IMR-90 (cell line): ENCODE results near the gene DLG5. TPM values are rescaled to one million over a fixed set of nuclear protein-coding genes. Genes with fewer than 3 reads are reported as not detected.

Source experiments
- ATAC-seq: fragments of 200-7000 bp; cut with Tn5 transposase; 2 replicates; pipeline ENCODE4 v1.9.1; 2020; ENCODE audit warnings: low read depth, mild to moderate bottlenecking, moderate library complexity
- BruUV-seq: library from RNA; stranded (reverse); fragments of 400-500 nt; replicated peaks from 2 replicates; lab custom pipeline; 2021; lab: Mats Ljungman, UMichigan
- CTCF ChIA-PET: fragments of 300-600 bp; formaldehyde crosslinking; extraction: SDS; loops from one replicate; lab custom pipeline; 2021; ENCODE audit warnings: antibody characterized with exemption; lab: Yijun Ruan, JAX
- POLR2A ChIA-PET: fragments of 300-600 bp; sonication (Branson Sonifier 250); formaldehyde crosslinking; loops from one replicate; lab custom pipeline; 2022; ENCODE audit warnings: antibody characterized with exemption; ENCODE audit not compliant: unreplicated experiment; lab: Charles Lee
- DNase-seq: peaks from one replicate; pipeline ENCODE4 v3.0.0; 2013
- H2AFZ ChIP-seq: replicated peaks from 2 replicates; pipeline ENCODE3; 2013; ENCODE audit warnings: low read length, mild to moderate bottlenecking; ENCODE audit not compliant: poor library complexity
- H2AK5ac ChIP-seq: 2 replicates; pipeline ENCODE4 v1.6.1; 2013; ENCODE audit warnings: low read depth, low read length, inconsistent platforms
- H2AK9ac ChIP-seq: replicated peaks from 2 replicates; pipeline ENCODE3; 2013; ENCODE audit warnings: mild to moderate bottlenecking, low read depth, low read length, moderate library complexity; ENCODE audit not compliant: poor library complexity
- H2BK120ac ChIP-seq: 2 replicates; pipeline ENCODE4 v1.6.1; 2013; ENCODE audit warnings: low read depth, low read length, inconsistent platforms
- H2BK15ac ChIP-seq: 3 replicates; pipeline ENCODE4 v1.6.1; 2013; ENCODE audit warnings: low read depth, low read length, inconsistent platforms
- H2BK20ac ChIP-seq: 2 replicates; pipeline ENCODE4 v1.6.1; 2013; ENCODE audit warnings: low read depth, mild to moderate bottlenecking, inconsistent platforms, low read length, moderate library complexity
- H2BK5ac ChIP-seq: 2 replicates; pipeline ENCODE4 v1.6.1; 2013; ENCODE audit warnings: mild to moderate bottlenecking, low read depth, low read length, inconsistent platforms; ENCODE audit not compliant: poor library complexity, severe bottlenecking
- H3K14ac ChIP-seq: replicated peaks from 2 replicates; pipeline ENCODE4 v1.6.1; 2013; ENCODE audit warnings: low read depth, low read length, inconsistent platforms
- H3K18ac ChIP-seq: 2 replicates; pipeline ENCODE4 v1.6.1; 2013; ENCODE audit warnings: low read depth, low read length, control low read depth
- H3K23ac ChIP-seq: 2 replicates; pipeline ENCODE4 v1.6.1; 2013; ENCODE audit warnings: low read depth, low read length, inconsistent platforms
- H3K27ac ChIP-seq: 2 replicates; pipeline ENCODE4 v1.5.1; 2013; ENCODE audit warnings: mild to moderate bottlenecking, control low read depth, low read length; ENCODE audit not compliant: insufficient read depth
- H3K27me3 ChIP-seq: 2 replicates; pipeline ENCODE4 v1.6.1; 2013; ENCODE audit warnings: low read length; ENCODE audit not compliant: control insufficient read depth, insufficient read depth
- H3K36me3 ChIP-seq: 2 replicates; pipeline ENCODE4 v1.6.1; 2013; ENCODE audit warnings: low read length, mixed read lengths; ENCODE audit not compliant: control insufficient read depth, insufficient read depth
- H3K4ac ChIP-seq: 2 replicates; pipeline ENCODE4 v1.6.1; 2013; ENCODE audit warnings: low read depth, low read length, inconsistent platforms
- H3K4me1 ChIP-seq: 2 replicates; pipeline ENCODE4 v1.6.1; 2013; ENCODE audit warnings: low read length, mixed read lengths; ENCODE audit not compliant: control insufficient read depth, insufficient read depth
- H3K4me2 ChIP-seq: 2 replicates; pipeline ENCODE4 v1.6.1; 2013; ENCODE audit warnings: low read depth, mild to moderate bottlenecking, control low read depth, low read length, moderate library complexity
- H3K4me3 ChIP-seq: 2 replicates; pipeline ENCODE4 v1.5.1; 2013; ENCODE audit warnings: low read depth, mild to moderate bottlenecking, control low read depth, low read length, moderate library complexity; ENCODE audit not compliant: insufficient read depth
- H3K56ac ChIP-seq: 2 replicates; pipeline ENCODE4 v1.6.1; 2013; ENCODE audit warnings: low read length, inconsistent platforms; ENCODE audit not compliant: insufficient read depth; ENCODE audit errors: extremely low read depth
- H3K79me1 ChIP-seq, 2 experiments: 2 replicates each; pipeline ENCODE4 v1.6.1; 2013; ENCODE audit warnings: low read length in 2 of 2, inconsistent platforms in 1 of 2, low read depth in 1 of 2
- H3K9ac ChIP-seq: 2 replicates; pipeline ENCODE4 v1.6.1; 2013; ENCODE audit warnings: low read depth, low read length, control low read depth
- H3K9me1 ChIP-seq: 2 replicates; pipeline ENCODE4 v1.6.1; 2013; ENCODE audit warnings: low read length, inconsistent platforms; ENCODE audit not compliant: insufficient read depth
- H3K9me3 ChIP-seq: 2 replicates; pipeline ENCODE4 v1.6.1; 2013; ENCODE audit warnings: low read length; ENCODE audit not compliant: control insufficient read depth, insufficient read depth
- H4K20me1 ChIP-seq: 2 replicates; pipeline ENCODE4 v1.6.1; 2013; ENCODE audit warnings: low read length, inconsistent platforms; ENCODE audit not compliant: insufficient read depth
- H4K5ac ChIP-seq: 2 replicates; pipeline ENCODE4 v1.6.1; 2013; ENCODE audit warnings: mild to moderate bottlenecking, low read depth, low read length, control low read depth
- H4K8ac ChIP-seq, 2 experiments: 2 replicates each; pipeline ENCODE4 v1.6.1; 2013; ENCODE audit warnings: low read depth in 2 of 2, low read length in 2 of 2, control low read depth in 1 of 2, inconsistent platforms in 1 of 2
- H4K91ac ChIP-seq: 2 replicates; pipeline ENCODE4 v1.6.1; 2013; ENCODE audit warnings: low read depth, low read length, inconsistent platforms; ENCODE audit not compliant: insufficient read depth
- BHLHE40 ChIP-seq: fragments of 150-350 bp; IDR thresholded peaks from 2 replicates; pipeline ENCODE4 v1.6.1; 2016; ENCODE audit warnings: mild to moderate bottlenecking, low read depth, low read length
- CEBPB ChIP-seq: IDR thresholded peaks from 2 replicates; pipeline ENCODE4 v1.6.1; 2012; ENCODE audit warnings: low read depth, low read length, improper control_type of control experiment
- FOS ChIP-seq: fragments of 150-350 bp; IDR thresholded peaks from 2 replicates; pipeline ENCODE4 v1.6.1; 2016; ENCODE audit warnings: low read depth, low read length
- MXI1 ChIP-seq: IDR thresholded peaks from 2 replicates; pipeline ENCODE4 v1.6.1; 2012; ENCODE audit warnings: low read depth, mild to moderate bottlenecking, low read length, moderate library complexity, borderline replicate concordance
- NFE2L2 ChIP-seq: fragments of 150-350 bp; IDR thresholded peaks from 2 replicates; pipeline ENCODE4 v1.6.1; 2016; ENCODE audit warnings: low read depth, mild to moderate bottlenecking, low read length
- WGBS, 2 experiments: methylation state at CpG; one replicate each; pipeline versions ENCODE4 v1.1.5 to v1.1.7; 2013; ENCODE audit warnings: missing lambda C conversion rate in 2 of 2; ENCODE audit not compliant: insufficient read length in 1 of 2; ENCODE audit errors: extremely low coverage in 2 of 2; 5-methylcytosine and 5-hydroxymethylcytosine counted together
- dilution Hi-C: fragments of 300-500 bp; cut with HindIII; formaldehyde crosslinking; loops from one replicate; pipeline ENCODE4 v1.14.3; 2018; ENCODE audit warnings: low sequenced_read_pairs; ENCODE audit not compliant: unreplicated experiment
- in situ Hi-C: fragments of 300-500 bp; cut with MboI; formaldehyde crosslinking; loops from 3 replicates; pipeline ENCODE4 v1.14.3; 2019; ENCODE audit warnings: low sequenced_read_pairs, inconsistent platforms, mixed read lengths
- intact Hi-C: fragments of 100-400 bp; cut with micrococcal nuclease; formaldehyde crosslinking; loops from 2 replicates; pipeline ENCODE4 v1.10.0; 2022
- polyA plus RNA-seq, 3 experiments: library from polyadenylated mRNA; depleted of rRNA; stranded (reverse); fragments of >200 nt; gene quantifications; 2 replicates each; pipeline ENCODE4 v1.2.3, GENCODE V29; 2012; ENCODE audit warnings: low replicate concordance in 1 of 3
- total RNA-seq: library from RNA; depleted of rRNA; stranded (reverse); fragments of >200 nt; gene quantifications from 2 replicates; pipeline ENCODE4 v1.2.3, GENCODE V29; 2012
- TF ChIP-seq, protein P1 (sequence below): conservative IDR thresholded peaks from 2 replicates; pipeline ENCODE4 v1.5.1; 2012; ENCODE audit warnings: mild to moderate bottlenecking, low read depth, low read length, improper control_type of control experiment
- TF ChIP-seq, protein P2 (sequence below): fragments of 150-350 bp; IDR thresholded peaks from 2 replicates; pipeline ENCODE4 v1.6.1; 2016; ENCODE audit warnings: low read depth, mild to moderate bottlenecking, low read length, moderate library complexity, borderline replicate concordance

DLG5 gene
- total and polyA plus RNA-seq, 2 of the 4 experiments (the other 2 are of a cell fraction) = 12.7 to 28.7 TPM

DNA sequence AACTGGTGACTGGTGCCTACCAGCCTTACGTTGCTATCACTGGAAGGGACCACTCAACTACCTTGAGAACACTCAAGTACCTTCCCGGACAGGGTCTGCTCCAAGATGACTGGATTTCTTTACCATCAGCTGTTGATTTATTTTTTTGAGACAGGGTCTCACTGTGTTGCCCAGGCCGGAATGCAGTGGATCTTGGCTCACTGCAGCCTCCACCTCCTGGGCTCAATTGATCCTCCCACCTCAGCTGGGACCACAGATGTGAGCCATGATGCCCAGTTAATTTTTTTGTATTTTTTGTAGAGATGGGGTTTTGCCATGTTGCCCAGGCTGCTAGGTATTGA is 45.2 kb upstream of the DLG5 start:
- ChIA-PET POLR2A (no interaction called here), CTCF (no interaction called here)
- peak overlapping the region; percentile 99 for H2BK20ac ChIP-seq
- H3K4me3 ChIP-seq = no peak overlapping the region
- peak overlapping the region; percentile 90 for H2AK9ac ChIP-seq
- 76% methylated on average over 3 of the region's 3 CpGs; no CpG with 5 or more reads in 1 of the 2 experiments for WGBS, 2 experiments
- H3K4me2 ChIP-seq = no peak overlapping the region
- dilution Hi-C loops (no loop called here), in situ Hi-C loops (no loop called here), intact Hi-C loops (loop anchor here (2.0 kb wide), 1 partner anchor 45 kb away; the partner anchor contains the start of gene DLG5)
- H3K4me1 ChIP-seq = peaks cover 3% of the 10 kb centered on the region; the same call in 1 of the 2 replicates
- no peak for DNase-seq
- H2AFZ ChIP-seq = peak overlapping the region; percentile 81
- H3K9me1 ChIP-seq = peaks cover 3% of the 10 kb centered on the region
- peaks cover 6% of the 10 kb centered on the region; the same call in 1 of the 2 replicates for H3K36me3 ChIP-seq
- peak overlapping the region; percentile 91 for H3K23ac ChIP-seq
- no peak for ATAC-seq
- H3K27me3 ChIP-seq = no peaks in the 10 kb centered on the region
- peaks cover 2% of the 10 kb centered on the region; the same call in 1 of the 2 replicates for H3K9me3 ChIP-seq
- H3K4ac ChIP-seq = peak overlapping the region; percentile 99
- H3K27ac ChIP-seq = peak overlapping the region; percentile 91
- H2BK120ac ChIP-seq = peak overlapping the region; percentile 99
- no peaks in the 10 kb centered on the region for H4K20me1 ChIP-seq
- peak overlapping the region; percentile 84 for H3K56ac ChIP-seq
- H3K79me1 ChIP-seq = peaks cover 0 to 31% of the 10 kb centered on the region in 2 experiments; a peak in 2 of 4 replicates
- no TSS peak for BruUV-seq
- peak overlapping the region; percentile 97 for H4K91ac ChIP-seq
- peak overlapping the region; percentile 86 for H4K5ac ChIP-seq
- peak overlapping the region; percentile 100 for H2AK5ac ChIP-seq
- peak overlapping the region; percentile 83 to 97 for H4K8ac ChIP-seq
- no peak overlapping the region for H3K9ac ChIP-seq
- no peak for TF ChIP-seq FOS
- TF ChIP-seq MXI1 = no peak
- TF ChIP-seq, protein P1, sequence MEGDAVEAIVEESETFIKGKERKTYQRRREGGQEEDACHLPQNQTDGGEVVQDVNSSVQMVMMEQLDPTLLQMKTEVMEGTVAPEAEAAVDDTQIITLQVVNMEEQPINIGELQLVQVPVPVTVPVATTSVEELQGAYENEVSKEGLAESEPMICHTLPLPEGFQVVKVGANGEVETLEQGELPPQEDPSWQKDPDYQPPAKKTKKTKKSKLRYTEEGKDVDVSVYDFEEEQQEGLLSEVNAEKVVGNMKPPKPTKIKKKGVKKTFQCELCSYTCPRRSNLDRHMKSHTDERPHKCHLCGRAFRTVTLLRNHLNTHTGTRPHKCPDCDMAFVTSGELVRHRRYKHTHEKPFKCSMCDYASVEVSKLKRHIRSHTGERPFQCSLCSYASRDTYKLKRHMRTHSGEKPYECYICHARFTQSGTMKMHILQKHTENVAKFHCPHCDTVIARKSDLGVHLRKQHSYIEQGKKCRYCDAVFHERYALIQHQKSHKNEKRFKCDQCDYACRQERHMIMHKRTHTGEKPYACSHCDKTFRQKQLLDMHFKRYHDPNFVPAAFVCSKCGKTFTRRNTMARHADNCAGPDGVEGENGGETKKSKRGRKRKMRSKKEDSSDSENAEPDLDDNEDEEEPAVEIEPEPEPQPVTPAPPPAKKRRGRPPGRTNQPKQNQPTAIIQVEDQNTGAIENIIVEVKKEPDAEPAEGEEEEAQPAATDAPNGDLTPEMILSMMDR = no peak
- TF ChIP-seq CEBPB = no peak
- TF ChIP-seq, protein P2, sequence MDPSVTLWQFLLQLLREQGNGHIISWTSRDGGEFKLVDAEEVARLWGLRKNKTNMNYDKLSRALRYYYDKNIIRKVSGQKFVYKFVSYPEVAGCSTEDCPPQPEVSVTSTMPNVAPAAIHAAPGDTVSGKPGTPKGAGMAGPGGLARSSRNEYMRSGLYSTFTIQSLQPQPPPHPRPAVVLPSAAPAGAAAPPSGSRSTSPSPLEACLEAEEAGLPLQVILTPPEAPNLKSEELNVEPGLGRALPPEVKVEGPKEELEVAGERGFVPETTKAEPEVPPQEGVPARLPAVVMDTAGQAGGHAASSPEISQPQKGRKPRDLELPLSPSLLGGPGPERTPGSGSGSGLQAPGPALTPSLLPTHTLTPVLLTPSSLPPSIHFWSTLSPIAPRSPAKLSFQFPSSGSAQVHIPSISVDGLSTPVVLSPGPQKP = no peak
- no peak for TF ChIP-seq BHLHE40
- TF ChIP-seq NFE2L2 = no peak
- peak overlapping the region; percentile 98 for H3K14ac ChIP-seq
- H3K18ac ChIP-seq = peak overlapping the region; percentile 80
- H2BK5ac ChIP-seq = peak overlapping the region; percentile 84
- H2BK15ac ChIP-seq = peak overlapping the region; percentile 99
